C4-2B (cell line): ENCODE measurements around the gene RASSF5.

Experiments
- ZFX ChIP-seq: fragments of 450-650 bp; IDR thresholded peaks from 2 replicates; pipeline ENCODE4 v1.6.1; 2017
- TF ChIP-seq, protein P1 (sequence below): fragments of 450-650 bp; conservative IDR thresholded peaks from 2 replicates; pipeline ENCODE4 v1.5.1; 2017; ENCODE audit warnings: mild to moderate bottlenecking

DNA sequence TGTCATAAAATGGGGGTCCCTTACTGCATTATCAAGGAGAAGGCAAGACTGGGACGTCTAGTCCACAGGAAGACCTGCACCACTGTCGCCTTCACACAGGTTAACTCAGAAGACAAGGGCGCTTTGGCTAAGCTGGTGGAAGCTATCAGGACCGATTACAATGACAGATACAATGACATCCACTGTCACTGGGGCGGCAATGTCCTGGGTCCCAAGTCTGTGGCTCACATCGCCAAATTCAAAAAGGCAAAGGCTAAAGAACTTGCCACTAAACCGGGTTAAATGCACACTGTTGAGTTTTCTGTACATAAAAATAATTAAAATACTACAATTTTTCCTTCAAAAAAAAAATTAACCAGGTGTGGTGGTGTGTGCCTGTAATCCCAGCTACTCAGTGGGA is 22.1 kb downstream of the RASSF5 start:
- TF ChIP-seq, protein P1, sequence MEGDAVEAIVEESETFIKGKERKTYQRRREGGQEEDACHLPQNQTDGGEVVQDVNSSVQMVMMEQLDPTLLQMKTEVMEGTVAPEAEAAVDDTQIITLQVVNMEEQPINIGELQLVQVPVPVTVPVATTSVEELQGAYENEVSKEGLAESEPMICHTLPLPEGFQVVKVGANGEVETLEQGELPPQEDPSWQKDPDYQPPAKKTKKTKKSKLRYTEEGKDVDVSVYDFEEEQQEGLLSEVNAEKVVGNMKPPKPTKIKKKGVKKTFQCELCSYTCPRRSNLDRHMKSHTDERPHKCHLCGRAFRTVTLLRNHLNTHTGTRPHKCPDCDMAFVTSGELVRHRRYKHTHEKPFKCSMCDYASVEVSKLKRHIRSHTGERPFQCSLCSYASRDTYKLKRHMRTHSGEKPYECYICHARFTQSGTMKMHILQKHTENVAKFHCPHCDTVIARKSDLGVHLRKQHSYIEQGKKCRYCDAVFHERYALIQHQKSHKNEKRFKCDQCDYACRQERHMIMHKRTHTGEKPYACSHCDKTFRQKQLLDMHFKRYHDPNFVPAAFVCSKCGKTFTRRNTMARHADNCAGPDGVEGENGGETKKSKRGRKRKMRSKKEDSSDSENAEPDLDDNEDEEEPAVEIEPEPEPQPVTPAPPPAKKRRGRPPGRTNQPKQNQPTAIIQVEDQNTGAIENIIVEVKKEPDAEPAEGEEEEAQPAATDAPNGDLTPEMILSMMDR, result no peak
- no peak for TF ChIP-seq ZFX
